ENCODE results near the gene GSE1. TPM values are rescaled to one million over a fixed set of nuclear protein-coding genes. Genes with fewer than 3 reads are reported as not detected.

Gene GSE1
- polyA plus RNA-seq, 4 donors: 57.6 to 77.4 (median 63.3) TPM

DNA sequence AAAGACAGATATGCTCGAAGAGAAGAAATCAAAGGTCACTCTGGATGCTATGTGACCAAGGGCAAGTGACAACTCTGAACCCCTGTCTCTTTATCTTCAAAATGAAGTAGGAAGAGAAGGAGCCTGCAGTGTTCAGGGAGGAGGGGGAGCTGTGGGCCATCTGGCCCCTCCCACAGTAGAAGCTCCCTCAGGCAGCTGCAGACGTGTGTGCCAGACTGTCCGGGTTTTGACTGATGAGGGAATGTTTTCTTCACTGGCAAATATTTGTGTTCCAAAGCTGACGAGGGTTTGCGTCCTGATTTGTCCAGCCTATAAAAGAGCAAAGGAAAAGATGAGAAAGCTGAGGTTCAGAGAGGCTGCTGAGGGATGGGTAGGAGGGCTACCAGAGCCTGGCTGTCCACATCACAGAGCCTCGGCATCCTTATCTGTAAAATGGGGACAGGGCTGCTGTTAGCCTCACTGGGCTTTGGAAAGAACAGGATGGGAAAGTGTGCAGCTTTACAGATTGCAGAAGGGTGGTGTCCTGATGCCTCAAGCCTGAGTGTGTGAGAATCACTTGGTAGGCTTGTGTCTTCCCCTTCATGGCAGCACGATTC is 77.4 kb downstream of the GSE1 start:
- DNase-seq (ENCODE audit: low read depth in 4 of 4, low spot score in 3 of 4): no peak

DNA sequence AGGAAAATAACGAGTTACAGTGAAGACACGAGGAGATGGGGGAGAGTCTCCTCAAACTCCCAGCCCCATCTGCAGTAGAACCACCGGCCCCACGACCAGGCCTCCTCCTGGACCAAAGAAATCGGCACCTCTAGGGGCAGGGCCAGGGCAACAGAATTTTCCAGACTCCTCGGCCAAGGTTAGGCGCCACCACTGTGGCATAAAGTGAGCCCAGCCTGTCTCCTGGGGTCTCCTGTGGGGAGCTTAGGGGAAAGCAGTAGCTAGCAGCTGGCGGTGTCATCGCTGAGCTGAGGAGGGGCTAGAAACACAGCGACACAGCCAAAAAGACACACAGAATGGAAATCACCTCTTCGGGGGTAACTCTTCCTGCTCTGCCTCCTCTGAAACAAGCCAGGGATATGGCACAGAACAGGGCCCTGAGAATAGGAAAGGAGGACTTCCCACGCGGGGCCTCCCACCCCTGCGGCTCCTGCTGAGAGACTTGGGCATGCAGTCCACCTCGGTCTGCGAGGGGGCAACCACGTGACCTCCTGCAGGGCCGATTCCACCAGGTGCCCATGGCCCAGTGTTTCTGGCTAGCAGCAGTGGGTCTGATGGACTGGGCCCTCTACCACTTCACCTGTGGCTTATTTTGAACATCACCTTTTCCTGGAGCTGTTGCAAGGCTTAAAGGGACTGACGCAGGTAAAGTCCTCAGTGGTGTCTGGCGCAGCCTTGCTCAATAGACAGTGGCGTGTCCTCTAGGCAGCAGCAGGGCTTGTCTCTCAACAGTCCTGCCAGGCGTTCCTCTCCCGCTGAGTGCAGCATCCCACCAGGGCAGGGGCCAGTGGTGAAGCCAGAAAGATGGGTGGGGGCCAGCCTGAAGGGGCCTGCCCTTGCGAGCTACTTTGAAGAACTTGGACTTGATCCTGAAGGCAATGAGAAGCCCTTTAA is 82.3 kb downstream of the GSE1 start:
- no peak for DNase-seq (ENCODE audit: low read depth in 4 of 4, low spot score in 3 of 4)

DNA sequence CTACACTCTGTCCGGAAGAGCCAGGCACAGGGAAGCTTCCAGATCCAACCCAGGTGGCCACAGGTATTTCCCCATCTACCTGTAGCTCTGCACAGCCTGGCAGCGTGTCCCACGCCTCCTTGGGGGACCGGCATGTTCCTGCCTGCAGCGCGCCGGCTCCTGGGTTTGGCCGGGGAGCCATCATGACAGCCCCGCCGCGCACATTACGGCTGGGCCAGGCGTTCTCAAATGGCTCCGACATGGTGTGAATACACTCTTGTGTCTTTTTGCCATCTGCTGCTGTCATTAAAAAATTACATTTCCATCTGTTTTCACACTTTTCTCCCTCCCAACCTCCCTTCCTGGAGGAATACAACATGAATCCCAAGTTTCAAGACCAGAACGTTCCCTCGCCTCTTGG is 83.7 kb downstream of the GSE1 start:
- no peak for DNase-seq (ENCODE audit: low read depth in 4 of 4, low spot score in 3 of 4)

- DNase-seq (ENCODE audit: low read depth in 4 of 4, low spot score in 3 of 4): no peak
These were observed 84.3 kb downstream of the GSE1 start for GRCh38 chr16:85697431-85697830.

DNA sequence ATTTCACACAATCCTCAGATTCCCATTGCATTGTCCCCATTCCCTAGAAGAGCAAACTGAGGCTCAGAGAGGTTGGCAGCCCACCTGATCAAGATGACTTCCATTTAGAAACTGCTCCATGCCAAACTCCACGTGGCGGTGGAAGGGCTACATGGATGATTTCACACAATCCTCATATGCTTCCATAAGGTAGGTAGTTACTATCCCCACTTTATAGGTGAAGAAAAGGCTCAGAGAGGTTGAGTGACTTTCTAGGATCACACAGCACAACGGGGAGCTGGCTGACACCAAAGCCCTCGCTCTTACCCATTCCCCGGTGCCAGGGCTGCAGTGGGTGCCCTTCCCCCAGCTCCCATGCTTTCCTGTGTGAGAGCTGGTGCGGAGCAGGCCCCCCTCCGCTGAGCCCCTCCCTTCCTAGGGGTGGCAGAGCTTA is 85.4 kb downstream of the GSE1 start:
- DNase-seq (ENCODE audit: low read depth in 4 of 4, low spot score in 3 of 4): no peak

DNA sequence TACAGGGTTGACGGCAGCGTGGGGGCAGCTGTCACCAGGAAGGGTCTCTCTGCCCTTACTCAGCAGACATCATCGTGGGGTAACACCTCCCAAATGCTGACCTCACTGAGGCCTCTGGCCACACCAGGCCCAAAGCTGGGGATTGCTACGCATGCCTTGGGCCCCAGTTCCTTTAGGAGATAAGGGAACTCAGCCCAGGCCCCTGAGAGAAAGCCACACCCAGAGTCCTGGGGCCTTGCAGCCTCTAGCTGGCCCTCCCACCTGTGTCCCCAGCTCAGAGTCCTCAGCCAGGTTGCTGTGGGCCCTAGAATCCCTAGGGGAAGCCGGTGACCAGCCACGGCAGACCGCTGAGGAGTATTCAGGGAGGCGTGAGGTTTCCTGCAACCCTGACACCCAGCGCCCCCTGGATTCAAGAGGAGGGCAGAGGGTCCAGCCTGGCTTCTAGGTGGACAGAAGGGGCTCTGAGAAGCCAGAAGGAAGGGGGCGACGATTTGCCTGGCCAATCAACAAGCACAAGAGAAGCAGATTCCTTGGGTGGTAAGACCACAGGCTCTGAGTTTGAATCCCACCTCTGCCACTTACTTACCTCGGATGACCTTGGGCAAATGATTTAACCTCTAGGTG is 85.9 kb downstream of the GSE1 start:
- no peak for DNase-seq (ENCODE audit: low read depth in 4 of 4, low spot score in 3 of 4)

- DNase-seq (ENCODE audit: low read depth in 4 of 4, low spot score in 3 of 4): no peak
These were observed 86.5 kb downstream of the GSE1 start for GRCh38 chr16:85699628-85700027.

- DNase-seq (ENCODE audit: low read depth in 4 of 4, low spot score in 3 of 4): no peak
These were observed 90.9 kb downstream of the GSE1 start for GRCh38 chr16:85704011-85704410.

GRCh38 chr16:85704900-85705846 is 92.1 kb downstream of the GSE1 start:
- no peak for DNase-seq (ENCODE audit: low read depth in 4 of 4, low spot score in 3 of 4)

GRCh38 chr16:85706449-85707034 is 93.4 kb downstream of the GSE1 start:
- no peak for DNase-seq (ENCODE audit: low read depth in 4 of 4, low spot score in 3 of 4)

DNA sequence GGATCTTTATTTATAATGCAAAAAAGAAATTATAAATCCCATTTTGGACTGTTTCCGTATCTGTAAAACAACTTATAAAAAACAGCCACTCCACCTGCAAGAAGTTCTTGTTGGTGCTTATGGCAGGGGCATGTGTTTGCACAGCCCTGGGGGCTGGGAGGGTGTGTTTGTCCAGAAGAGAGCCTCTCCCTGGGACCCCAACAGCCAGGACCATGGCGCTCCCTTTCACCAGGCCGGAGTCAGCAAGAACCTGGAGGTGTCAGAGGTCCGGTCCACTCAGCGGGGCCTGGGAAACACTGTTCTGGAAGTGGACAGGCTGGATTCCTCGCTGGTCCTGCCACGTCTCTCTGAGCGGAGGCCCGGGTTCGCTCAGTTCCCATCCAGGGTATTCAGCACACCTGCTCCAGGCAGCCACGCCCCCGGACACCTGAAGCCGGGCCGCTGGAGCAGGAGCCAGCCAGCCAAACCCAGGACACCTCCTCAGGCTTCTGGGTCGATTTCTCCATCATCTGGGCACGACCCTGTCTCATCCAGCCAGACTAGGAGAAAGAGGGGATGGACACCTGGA is 94.5 kb downstream of the GSE1 start:
- DNase-seq (ENCODE audit: low read depth in 4 of 4, low spot score in 3 of 4): no peak

DNA sequence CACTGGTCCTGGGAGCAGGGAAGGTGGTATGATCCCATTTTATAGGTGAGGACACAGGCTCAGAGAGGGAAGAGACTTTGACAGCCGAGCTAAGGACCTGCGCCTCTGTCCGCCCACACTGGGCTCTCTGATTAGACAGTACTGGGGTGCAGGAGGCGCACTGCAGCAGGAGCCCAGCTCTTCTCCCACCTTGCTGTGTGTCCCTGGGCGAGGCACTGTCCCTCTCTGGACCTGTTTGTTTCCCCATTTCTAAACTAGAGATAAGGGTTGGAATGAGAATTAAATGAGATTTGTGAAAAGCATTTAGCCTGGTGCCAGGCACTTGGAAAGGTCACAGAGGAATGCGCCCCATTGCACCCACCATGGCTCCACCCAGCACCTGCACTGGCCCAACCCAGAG is 95.2 kb downstream of the GSE1 start:
- DNase-seq (ENCODE audit: low read depth in 4 of 4, low spot score in 3 of 4): no peak

- no peak for DNase-seq (ENCODE audit: low read depth in 4 of 4, low spot score in 3 of 4)
These were observed 96.9 kb downstream of the GSE1 start for GRCh38 chr16:85709766-85710585.

DNA sequence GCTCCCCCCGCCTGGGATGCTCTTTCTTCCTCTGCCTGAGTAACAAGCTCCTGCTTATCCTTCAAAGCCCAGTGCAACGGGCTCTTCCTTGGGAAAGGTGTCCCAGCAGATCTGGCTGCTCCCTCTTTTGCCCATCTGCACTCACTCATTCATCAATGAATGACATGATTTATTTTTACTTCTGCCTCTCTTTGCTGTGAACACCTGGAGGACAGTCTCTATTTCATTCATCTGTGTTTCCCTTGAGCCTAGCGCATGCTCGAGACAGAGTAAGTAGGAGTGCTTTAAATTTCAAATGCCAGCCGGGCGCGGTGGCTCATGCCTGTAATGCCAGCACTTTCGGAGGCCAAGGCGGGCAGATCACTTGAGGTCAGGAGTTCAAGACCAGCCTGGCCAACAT is 97.6 kb downstream of the GSE1 start:
- DNase-seq (ENCODE audit: low read depth in 4 of 4, low spot score in 3 of 4): no peak

DNA sequence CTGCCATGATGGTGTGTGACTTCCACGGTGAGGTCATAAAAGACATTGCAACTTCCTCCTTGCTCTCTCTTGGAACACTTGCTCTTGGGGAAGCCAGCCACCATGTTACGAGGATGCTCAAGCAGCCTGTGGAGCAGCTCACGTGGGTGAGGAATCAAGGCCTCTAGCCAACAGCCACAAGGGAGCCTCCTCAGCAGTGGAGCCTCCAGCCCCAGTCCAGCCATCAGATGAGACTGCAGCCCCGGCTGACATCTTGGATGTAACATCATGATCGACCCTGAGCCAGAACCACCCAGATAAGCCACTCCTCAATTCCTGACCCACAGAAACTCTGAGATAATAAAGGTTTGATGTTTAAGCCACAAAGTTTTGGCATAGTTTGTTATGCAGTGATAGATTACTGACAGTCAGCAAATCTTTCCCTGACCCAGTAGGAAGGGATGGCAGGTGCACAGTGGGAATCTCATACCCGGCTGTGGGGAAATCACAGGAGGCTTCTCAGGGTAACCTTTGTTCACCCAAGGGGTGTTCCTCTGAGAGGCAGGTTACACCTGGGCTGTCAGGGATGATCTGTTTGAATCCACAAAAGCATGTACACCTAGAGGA is 99.0 kb downstream of the GSE1 start:
- DNase-seq (ENCODE audit: low read depth in 4 of 4, low spot score in 3 of 4): no peak

- DNase-seq (ENCODE audit: low read depth in 4 of 4, low spot score in 3 of 4): no peak
These were observed 99.7 kb downstream of the GSE1 start for GRCh38 chr16:85712801-85713200.

- DNase-seq (ENCODE audit: low read depth in 4 of 4, low spot score in 3 of 4): no peak
These were observed 102.3 kb downstream of the GSE1 start for GRCh38 chr16:85715169-85716021.
